22Rv1 (cell line): ENCODE measurements around the gene PIAS4.

Source experiments
- CTCF ChIP-seq: fragments of 450-650 bp; IDR thresholded peaks from 2 replicates; pipeline ENCODE4 v1.5.1; 2017; ENCODE audit warnings: mild to moderate bottlenecking
- ZFX ChIP-seq: fragments of 450-650 bp; IDR thresholded peaks from 2 replicates; pipeline ENCODE4 v1.6.1; 2017; ENCODE audit warnings: antibody characterized with exemption, borderline replicate concordance

GRCh38 chr19:3977242-3978143, 30.0 kb upstream of the PIAS4 start:
- no peak for TF ChIP-seq CTCF
- no peak for TF ChIP-seq ZFX
